ENCODE data around the gene EDRF1. TPM values are rescaled to one million over a fixed set of nuclear protein-coding genes. Genes with fewer than 3 reads are reported as not detected.
"Not testable (repeated sequence)": the region's sequence is repeated elsewhere in the genome, so short reads cannot be mapped to it uniquely, and the experiment has no call there.

Gene EDRF1
- total RNA-seq, 3 donors from 2014 or later (not counting 1 experiment from before 2014, with no cell fraction given): 40.6 to 66.2 (median 57.5) TPM

DNA sequence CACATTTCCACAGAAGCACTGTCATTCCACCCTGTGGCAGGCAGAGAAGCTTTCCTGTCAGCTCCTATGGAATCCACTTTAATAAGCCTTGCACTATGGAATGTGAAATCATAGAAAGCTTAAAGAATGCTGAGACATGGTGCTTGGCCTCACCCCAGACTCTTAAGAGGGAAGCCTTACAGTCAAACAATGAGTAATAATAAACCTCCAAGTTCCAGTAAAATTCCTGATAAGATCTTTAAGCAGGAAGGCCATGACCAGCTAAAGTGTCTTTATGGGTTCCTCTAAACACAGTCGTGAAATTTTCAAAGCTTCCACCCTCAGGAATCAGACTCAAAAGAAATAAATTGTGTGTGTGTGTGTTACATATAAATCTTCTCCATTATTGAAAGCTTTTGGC lies 24.6 kb upstream of the EDRF1 start:
- ATAC-seq: no peak
- no peaks in the 10 kb centered on the region for H3K36me3 ChIP-seq (ENCODE audit: control insufficient read depth, insufficient read depth, low read length)

DNA sequence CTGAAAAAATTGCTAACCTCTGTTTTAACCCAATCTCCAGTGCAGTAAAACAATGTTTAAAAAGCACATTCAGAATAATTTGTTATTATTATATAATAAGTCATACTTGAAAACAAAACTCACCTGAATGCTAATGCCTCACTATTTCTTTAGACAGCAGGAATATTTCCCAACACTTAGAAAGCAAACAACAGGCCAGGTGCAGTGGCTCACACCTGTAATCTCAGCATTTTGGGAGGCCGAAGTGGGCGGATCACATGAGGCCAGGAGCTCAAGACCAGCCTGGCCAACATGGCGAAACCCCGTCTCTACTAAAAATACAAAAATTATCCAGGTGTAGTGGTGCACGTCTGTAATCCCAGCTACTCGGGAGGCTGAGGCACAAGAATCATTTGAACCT lies 22.6 kb upstream of the EDRF1 start:
- WGBS (ENCODE audit: insufficient coverage): 89% methylated on average over 6 of the region's 6 CpGs
- H3K36me3 ChIP-seq (ENCODE audit: control insufficient read depth, insufficient read depth, low read length); intact Hi-C loops (cut with micrococcal nuclease); H3K9me3 Mint-ChIP-seq; DNase-seq; H3K9me3 ChIP-seq (ENCODE audit: control insufficient read depth, insufficient read depth, low read length); H3K4me3 ChIP-seq (ENCODE audit: low read length); H3K36me3 Mint-ChIP-seq; ATAC-seq; H3K27ac ChIP-seq (ENCODE audit: low read length); H3K4me1 ChIP-seq (ENCODE audit: control insufficient read depth, insufficient read depth, low read length); H3K4me3 Mint-ChIP-seq; H3K27ac Mint-ChIP-seq; H3K27me3 Mint-ChIP-seq (ENCODE audit: low read depth in 2 of 2); H3K27me3 ChIP-seq (ENCODE audit: control insufficient read depth, insufficient read depth, low read length): not testable (repeated sequence)
- H3K4me1 Mint-ChIP-seq: peaks cover 16 to 19% of the 10 kb centered on the region in 2 donors

More for the DNA sequence above, 24.6 kb upstream of the EDRF1 start:
- H3K27me3 Mint-ChIP-seq (ENCODE audit: low read depth in 2 of 2): no peaks in the 10 kb centered on the region
- H3K27ac Mint-ChIP-seq: no peak overlapping the region
- peaks cover 16 to 24% of the 10 kb centered on the region in 2 donors for H3K4me1 Mint-ChIP-seq
- Histone ChIP-seq H3K4me1 (ENCODE audit: control insufficient read depth, insufficient read depth, low read length) (peaks cover 9% of the 10 kb centered on the region), H3K9me3 (ENCODE audit: control insufficient read depth, insufficient read depth, low read length) (no peaks in the 10 kb centered on the region), H3K4me3 (ENCODE audit: low read length) (no peak overlapping the region), H3K27ac (ENCODE audit: low read length) (no peak overlapping the region), H3K27me3 (ENCODE audit: control insufficient read depth, insufficient read depth, low read length) (no peaks in the 10 kb centered on the region)
- no peak for TF ChIP-seq CTCF (IDR thresholded peaks at IDR 0.05)
- no peak overlapping the region for H3K4me3 Mint-ChIP-seq
- H3K9me3 Mint-ChIP-seq: no peaks in the 10 kb centered on the region
- WGBS (ENCODE audit: insufficient coverage): no CpG with 5 or more reads among the region's 1 CpG
- no peaks in the 10 kb centered on the region for H3K36me3 Mint-ChIP-seq
- intact Hi-C loops (cut with micrococcal nuclease): no loop called here
- DNase-seq: no peak

DNA sequence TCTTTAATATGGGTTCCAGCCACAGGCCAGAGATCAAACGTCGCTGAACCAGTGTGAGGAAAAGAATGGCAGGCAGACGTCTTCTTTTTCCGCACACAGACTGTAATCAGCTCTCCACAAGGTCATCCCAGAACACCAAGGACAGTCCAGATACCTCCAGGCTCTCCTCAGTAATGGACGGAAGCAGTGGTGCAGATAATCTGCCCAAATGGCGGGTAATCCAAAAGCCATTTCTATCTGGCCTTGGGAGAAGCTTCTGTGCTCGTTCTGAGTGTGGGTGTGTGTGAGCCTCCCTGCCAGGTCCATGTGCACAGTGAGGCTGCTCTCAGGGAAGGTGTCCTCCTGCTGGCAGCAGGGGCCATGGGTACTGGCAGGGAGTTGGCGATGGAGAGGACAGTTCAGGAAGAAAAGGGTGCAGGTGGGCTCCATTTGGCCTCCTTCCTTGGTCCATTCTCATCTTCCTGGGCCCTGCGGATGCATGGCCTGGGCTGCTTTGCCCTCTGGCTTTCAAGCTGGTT lies 21.0 kb upstream of the EDRF1 start:
- no peak overlapping the region for H3K4me3 ChIP-seq (ENCODE audit: low read length)
- TF ChIP-seq CTCF (IDR thresholded peaks at IDR 0.05): no peak
- no peak overlapping the region for H3K4me3 Mint-ChIP-seq
- H3K9me3 Mint-ChIP-seq: no peaks in the 10 kb centered on the region
- H3K27me3 Mint-ChIP-seq (ENCODE audit: low read depth in 2 of 2): peaks cover 6 to 9% of the 10 kb centered on the region in 2 donors
- H3K27ac ChIP-seq (ENCODE audit: low read length): no peak overlapping the region
- H3K4me1 ChIP-seq (ENCODE audit: control insufficient read depth, insufficient read depth, low read length): peaks cover under 1% of the 10 kb centered on the region
- DNase-seq (no peak), ATAC-seq (no peak)
- peaks cover 0 to 6% of the 10 kb centered on the region in 2 donors for H3K4me1 Mint-ChIP-seq
- no peaks in the 10 kb centered on the region for H3K36me3 Mint-ChIP-seq
- H3K36me3 ChIP-seq (ENCODE audit: control insufficient read depth, insufficient read depth, low read length): no peaks in the 10 kb centered on the region
- no peaks in the 10 kb centered on the region for H3K27me3 ChIP-seq (ENCODE audit: control insufficient read depth, insufficient read depth, low read length)
- 87% methylated on average over 9 of the region's 9 CpGs for WGBS (ENCODE audit: insufficient coverage)
- H3K9me3 ChIP-seq (ENCODE audit: control insufficient read depth, insufficient read depth, low read length): no peaks in the 10 kb centered on the region
- intact Hi-C loops (cut with micrococcal nuclease): no loop called here
- H3K27ac Mint-ChIP-seq: no peak overlapping the region

DNA sequence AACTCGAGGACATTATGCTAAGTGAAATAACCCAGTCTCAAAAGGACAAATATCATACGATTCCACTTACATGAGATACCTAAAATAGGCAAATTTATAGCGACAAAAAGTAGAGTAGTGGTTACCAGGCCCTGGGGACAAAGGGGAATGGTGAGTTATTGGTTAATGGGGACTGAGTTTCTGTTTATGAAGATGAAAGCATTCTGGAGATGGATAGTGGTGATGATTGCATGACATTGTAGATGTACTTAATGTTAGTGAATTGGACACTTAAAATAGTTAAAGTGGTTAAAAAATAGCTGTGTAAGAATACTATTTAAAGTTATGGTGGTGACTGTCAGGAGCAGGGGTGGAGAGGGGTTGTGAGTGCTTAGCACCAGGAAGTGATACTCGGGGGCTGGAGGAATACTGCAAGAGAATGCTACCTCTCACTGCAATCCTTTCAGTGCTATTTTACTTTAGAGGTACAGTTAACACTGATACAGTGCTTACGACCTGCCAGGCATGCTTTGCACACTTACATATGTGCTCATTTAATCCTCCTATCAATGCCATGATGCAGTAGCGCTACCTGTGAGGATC lies 19.9 kb upstream of the EDRF1 start:
- no peaks in the 10 kb centered on the region for H3K27me3 ChIP-seq (ENCODE audit: control insufficient read depth, insufficient read depth, low read length)
- H3K9me3 ChIP-seq (ENCODE audit: control insufficient read depth, insufficient read depth, low read length): no peaks in the 10 kb centered on the region
- Mint-ChIP-seq H3K4me3 (no peak overlapping the region), H3K27me3 (ENCODE audit: low read depth in 2 of 2) (peaks cover 6 to 9% of the 10 kb centered on the region in 2 donors), H3K4me1 (peaks cover 0 to 5% of the 10 kb centered on the region in 2 donors), H3K27ac (no peak overlapping the region), H3K9me3 (no peaks in the 10 kb centered on the region), H3K36me3 (no peaks in the 10 kb centered on the region)
- no peaks in the 10 kb centered on the region for H3K4me1 ChIP-seq (ENCODE audit: control insufficient read depth, insufficient read depth, low read length)
- intact Hi-C loops (cut with micrococcal nuclease): no loop called here
- DNase-seq (no peak), ATAC-seq (no peak)
- 70% methylated on average over 5 of the region's 6 CpGs for WGBS (ENCODE audit: insufficient coverage)
- H3K36me3 ChIP-seq (ENCODE audit: control insufficient read depth, insufficient read depth, low read length): no peaks in the 10 kb centered on the region
- H3K27ac ChIP-seq (ENCODE audit: low read length): no peak overlapping the region
- no peak overlapping the region for H3K4me3 ChIP-seq (ENCODE audit: low read length)
- no peak for TF ChIP-seq CTCF (IDR thresholded peaks at IDR 0.05)

All from natural killer cell (primary cell).